ENCODE data around the gene GFM1.
"Not testable (repeated sequence)": the region's sequence is repeated elsewhere in the genome, so short reads cannot be mapped to it uniquely, and the experiment has no call there.

GFM1 gene

DNA sequence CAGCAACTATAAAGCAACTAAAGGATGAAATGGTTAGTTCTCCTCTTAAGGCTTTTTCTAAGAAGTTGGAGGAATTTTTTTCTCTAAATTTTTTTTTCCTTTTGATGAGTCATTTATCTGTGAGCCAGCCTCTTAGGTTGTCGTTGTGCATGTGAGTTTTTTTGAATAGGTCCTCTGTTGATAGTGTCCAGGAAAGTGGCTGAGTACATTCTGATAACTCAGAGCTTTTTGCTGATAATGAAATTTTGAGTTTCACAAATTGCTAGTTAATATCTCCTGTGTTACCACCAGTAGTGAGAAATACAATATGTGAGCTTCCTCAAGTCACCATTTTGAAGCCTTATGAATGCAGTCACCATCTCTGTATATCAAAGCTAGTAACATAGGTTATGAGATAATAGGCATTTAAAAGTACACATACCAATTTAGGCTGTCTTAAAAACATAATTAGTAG, 35.2 kb downstream of the GFM1 start:
- DNase-seq, result no peak

DNA sequence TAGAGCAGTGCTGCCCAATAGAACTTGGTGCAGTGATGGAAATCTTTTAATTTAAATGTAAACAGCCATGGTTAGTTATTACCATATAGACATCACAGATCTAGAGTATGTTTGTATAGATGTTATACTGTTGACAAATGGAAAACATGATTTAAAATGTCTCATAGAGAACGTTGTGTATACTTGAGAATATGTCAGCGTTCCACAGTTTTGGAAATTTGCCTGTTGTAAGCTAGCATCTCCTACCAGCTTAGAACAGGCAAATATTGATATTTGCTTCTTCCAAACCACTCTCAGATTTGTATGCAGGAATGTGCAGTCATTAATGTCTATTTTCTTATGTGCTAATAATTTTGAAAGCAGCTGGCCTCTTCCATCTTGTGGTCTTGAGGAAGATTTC, 36.5 kb downstream of the GFM1 start:
- no peak for DNase-seq

DNA sequence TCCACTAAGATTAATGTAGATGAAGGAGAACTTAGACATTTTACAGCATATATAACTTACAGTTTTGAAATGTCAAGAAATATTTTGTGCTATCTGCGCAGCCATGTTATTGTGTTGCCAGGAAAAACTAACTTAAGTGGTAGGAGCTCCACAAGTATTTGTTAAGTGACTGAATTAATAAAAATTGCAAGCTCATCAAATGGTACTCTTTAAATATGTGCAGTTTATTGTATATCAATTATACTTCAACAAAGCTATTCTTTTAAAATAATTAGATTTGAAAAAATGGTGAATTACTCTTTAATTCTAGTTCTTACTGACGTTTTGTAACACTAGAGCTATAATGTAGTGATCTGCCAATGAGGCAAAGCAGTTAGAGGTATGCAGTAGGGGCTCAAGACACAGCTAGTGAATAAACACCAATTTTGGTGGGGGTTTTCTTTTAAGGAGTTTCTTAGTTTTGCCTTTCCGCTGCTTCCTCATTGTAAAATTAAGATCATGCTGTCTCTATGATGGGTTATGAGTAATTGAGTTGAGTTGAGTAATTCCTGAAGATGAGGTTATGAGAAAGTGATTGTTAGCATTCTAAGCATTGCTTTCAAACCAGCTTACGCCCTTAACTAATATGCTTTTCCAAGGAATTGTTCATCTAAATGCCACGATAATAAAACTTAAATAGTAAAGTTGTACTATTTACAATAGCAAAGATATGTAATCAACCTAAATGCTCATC, 39.1 kb downstream of the GFM1 start:
- no peak for DNase-seq

DNA sequence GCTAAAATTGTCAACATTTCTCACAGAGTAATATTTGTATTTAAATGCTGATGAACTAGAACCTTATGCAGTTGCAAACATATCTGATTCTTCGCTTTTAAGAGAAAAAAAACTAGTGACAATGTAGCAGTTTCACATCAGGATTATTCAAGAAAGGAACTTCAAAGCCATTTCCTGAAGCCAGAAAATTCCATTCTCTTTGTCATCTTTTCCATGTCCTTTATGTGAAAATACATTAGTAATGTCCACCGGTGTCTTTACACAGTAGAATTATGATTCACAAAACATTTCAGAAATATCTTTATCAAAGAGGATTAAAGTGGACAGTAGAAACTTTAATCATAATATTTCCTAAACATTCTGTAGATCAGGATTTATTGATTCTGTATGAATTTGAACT, 40.8 kb downstream of the GFM1 start:
- no peak for DNase-seq

DNA sequence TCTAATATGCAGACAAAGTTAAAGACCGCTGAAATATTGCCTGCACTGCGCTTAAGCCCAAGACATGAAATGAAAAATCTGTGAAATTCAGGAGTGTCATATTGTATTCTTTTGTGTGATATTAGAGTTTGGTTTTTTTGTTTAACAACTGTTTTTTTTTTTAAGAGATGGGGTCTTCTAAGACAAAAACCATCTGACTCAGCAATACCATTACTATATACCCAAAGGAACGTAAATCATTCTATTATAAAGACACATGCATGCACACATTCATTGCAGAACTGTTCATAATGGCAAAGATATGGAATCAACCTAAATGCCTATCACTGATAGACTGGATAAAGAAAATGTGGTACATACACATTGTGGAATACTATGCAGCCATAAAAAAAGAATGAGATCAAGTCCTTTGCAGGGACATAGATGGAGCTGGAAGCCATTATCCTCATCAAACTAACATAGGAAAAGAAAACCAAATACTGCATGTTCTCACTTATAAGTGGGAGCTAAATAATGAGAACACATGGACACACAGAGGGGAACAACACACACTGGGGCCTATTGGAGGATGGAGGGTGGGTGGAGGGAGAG, 49.6 kb downstream of the GFM1 start:
- DNase-seq, result not testable (repeated sequence)

DNA sequence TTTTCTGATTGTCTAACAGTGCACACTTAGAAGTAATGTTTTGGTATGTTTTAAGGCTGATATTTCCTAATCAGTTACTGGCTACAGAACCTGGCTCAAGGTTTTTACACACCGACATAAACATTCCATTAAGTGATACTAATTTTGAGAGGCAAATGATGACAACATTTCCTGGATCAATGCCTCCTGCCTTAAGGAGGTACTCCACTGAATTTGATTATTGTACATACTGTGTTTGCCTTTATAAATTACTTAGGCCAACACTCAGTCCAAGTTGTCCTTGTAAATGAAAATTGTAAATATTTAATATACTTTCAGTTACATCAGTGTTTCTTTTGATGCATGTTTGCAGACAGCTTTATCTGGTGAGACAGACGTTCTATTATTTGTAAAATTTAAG, 52.3 kb downstream of the GFM1 start:
- DNase-seq, result no peak

DNA sequence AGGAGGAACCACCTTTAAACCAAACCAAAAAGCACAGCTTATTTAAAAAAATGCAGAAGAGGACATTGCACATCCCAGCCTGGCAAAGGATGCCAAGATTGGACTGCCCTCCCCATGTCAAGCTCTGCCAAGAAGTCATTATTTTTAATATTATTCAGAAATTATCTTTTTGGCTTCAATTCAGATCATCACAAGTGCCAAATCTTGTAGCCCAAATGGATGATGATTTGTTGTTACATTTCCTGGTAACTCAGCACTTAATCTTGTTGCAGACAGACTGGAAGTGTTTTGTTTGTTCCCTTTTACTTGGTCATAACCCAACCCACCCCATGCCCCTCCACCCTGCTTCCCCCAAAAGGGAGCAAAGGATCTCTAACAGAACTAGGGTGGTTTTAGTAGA, 56.2 kb downstream of the GFM1 start:
- DNase-seq, result no peak

DNA sequence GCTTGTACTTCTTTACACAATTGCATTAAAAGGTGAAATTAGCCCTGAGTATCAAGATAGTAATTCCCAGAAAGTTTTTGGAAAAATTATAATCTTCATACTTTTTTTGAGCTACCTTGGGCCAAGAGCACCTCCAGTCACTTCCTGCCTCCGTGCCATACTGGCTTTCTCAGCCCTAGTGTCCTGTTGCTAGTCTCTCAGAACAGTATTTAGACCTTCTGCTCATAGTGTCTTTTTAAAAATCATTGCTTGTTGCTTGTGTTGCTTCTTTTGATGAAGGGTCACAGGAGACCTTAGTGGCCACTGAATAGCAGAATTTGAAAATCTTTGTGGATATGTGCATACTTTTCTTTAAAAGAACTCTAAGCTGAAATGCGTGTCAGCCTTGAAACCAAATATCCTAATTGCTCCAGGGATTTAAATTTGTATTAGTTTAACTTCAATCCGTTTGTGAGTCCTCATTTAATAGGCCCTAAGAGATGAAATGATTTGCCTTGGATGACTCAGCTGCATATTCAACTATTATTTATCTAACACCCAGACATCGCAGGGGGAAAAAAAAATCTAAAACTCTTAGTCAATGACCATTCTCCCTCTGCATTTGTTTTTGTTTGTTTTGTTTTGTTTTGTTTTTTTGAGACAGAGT, 57.2 kb downstream of the GFM1 start:
- no peak for DNase-seq

DNA sequence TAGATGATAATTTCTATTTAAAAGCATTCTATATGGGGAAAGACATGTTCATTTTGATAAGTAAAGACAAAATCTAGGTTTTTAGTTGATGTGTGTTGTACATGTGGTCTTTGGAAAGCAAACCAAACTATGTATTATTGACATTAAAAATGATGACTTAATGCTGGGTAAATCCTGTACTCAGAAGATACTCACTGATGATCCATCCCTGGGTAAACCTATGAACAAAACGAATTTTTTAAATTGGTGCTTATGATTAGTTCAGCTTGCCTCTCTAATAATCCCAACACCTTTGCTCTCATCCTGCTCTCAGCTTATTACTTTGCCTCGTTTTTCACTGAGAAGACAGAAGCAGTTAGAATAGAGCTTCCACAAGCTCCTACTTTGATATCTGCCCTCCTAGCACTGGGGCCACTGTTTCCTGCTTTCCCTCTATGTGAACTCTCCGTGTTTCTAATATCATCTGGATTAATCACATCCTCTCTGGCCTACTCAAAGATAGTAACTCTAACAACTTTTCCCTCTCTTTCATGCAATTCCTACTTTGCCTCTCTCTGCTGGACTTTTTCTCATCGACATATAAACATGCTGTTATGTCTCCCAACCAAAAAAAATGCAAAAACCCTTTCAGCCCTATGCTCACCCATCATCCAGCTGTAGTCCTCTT, 58.6 kb downstream of the GFM1 start:
- no peak for DNase-seq

DNA sequence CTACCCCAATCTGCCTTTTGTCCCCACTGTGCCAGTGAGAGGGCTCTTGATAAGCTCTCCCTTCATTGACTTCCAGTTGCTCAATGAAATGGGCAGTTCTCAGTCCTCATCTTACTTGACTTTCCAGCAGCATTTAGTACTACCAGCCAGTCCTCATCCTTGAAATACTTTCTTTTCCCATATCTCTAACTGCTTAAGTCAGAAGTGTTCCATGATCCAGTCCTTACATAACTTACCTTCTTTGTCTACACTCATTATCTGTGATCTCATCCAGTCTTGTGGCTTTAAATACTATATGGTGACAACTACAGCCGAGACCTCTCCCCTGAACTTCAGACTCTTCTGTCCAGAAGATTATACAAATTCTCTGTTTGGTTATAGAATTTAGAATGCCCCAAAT, 59.2 kb downstream of the GFM1 start:
- no peak for DNase-seq

DNA sequence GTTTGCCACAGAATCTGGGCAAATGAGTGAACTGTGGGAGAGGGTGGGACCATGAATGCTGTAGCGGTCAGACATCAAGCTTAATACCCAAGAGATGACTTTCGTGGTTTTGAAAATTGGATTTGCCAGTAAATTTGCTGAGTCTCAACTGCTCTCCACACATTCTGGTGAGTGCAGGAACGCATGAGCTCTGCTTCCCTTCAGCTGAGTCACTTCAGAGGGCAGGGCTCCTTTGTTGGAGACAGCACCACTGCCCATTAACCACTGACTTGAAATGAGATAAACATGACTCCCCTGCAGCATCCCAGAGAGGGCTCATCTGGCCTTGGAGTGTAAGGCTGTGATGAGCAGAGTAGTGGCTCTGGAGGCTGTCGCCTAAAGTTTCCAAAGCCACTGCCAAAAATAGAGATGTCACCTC, 65.3 kb downstream of the GFM1 start:
- DNase-seq, result no peak

DNA sequence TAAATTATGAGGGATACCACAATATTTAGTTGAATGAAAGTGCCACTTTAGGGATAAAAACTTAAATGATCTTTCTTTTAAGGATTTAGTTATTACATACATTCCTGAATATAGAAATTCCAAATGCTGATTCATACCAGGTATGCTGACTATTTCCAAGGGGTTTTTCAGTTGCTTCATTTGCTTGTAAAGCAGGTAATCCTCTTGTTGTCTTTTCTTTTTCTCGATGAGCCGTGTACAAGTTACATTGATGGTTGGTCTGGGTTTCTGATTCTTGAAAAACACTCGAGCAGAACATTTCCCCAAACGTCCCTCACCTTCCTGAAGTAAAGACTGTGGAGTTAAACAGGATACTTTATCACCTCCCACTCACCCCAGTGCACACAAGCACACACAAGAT, 66.3 kb downstream of the GFM1 start:
- DNase-seq, result no peak

DNA sequence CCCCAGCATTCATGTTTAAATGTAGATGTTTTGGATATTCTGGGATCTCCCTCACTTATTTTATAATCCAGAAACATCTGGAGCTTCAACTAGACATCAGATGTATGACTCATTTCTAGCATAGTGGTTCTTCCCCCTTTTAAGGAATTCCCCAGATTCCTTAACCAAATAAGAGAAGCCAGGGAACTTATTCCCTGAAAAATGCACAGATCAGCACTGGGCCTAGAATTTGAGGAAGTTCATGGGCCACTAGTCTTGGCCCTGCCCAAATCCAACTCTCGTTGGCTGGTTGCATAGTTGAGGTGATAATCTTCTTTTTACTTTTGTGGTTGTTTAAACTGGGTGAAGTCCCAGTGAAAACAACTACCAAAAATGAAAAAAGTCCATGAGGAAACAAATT, 67.6 kb downstream of the GFM1 start:
- DNase-seq, result no peak

DNA sequence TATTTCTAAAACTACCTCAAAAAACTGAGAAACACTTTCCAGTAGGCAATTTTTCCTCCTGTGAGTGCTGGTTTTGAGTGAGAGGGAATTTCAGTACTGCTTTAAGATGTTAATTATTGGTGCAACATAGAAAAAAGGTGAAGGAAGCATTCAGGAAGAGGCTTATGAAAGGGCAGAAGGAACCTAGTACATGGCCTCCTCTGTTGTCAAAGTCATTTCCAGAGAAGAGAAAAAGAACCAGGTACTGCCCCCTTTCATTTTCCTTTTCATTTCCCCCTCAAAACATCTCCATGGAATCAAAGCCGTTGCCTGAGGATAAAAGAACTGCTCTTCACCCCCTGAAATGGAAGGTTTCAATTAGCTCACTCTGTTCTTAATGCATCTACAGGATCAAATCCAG, 68.1 kb downstream of the GFM1 start:
- DNase-seq, result no peak

DNA sequence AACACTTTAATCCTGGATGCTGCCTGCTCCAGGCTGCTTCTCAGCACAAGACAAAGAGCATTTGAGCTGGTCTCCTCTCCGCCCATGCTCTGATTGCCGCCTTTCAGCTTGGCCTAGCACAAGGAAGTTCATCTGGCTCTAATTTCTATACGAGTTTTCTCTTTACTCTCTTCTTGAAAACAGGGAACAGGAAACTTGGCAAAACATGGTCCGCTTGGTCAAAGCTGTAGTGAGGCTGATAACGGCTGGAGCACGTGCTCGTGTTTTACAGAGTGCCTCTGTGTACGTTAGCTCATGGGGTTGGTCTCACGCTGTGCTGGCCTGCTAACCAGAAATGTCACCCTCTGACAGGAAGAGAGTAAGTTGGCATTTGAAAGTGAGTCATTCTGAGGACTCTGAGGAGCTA, 68.8 kb downstream of the GFM1 start:
- DNase-seq, result no peak

DNA sequence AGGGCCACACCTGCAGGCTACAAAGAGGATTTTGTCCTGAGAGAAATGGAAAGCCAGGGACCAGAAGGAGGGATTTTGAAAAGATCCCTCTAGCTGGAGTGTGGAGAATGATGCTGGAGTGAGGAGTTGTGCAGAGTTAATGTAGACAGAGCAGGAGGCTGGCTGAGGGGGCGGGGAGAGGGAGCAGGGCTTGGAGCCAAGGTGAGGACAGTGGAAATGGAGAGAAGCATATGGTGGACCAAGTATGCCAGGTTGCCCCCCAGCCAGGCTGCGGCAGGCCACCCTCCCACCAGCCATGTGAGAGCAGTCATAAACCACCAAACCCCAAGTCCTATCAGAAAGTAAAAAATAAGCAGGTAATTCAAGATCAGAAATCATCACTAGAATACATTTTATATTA, 73.2 kb downstream of the GFM1 start:
- no peak for DNase-seq

DNA sequence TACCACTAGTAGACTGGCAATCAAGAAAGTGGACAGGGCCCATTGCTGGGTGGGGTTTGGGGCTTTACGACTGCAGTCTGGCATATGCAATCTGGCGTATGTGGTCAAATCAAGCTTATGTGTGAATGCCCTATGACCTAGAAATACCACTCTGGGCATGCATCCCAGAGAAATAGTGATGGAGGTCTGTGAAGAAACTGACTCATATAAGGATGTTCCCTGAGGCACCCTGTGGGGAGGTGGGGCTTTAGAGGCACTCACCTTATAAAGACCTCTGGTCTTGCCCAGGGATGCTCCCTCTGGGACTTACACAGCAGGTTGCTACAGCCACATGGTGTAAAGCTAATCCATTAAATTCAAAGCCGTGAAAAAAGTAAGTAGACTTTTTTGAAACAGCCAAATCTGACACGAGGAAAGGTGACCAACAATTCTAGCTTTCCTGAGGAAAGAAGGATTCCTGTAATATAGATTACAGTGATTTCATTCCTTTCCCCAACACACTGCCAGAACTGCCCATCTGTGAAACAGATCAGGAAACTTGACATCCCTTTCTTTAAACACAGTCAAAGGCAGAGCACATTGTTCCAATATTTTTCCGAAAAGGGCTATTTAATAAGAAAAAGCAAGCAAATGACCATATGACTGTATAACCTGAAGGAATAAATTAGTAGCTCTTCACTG, 74.3 kb downstream of the GFM1 start:
- no peak for DNase-seq

DNA sequence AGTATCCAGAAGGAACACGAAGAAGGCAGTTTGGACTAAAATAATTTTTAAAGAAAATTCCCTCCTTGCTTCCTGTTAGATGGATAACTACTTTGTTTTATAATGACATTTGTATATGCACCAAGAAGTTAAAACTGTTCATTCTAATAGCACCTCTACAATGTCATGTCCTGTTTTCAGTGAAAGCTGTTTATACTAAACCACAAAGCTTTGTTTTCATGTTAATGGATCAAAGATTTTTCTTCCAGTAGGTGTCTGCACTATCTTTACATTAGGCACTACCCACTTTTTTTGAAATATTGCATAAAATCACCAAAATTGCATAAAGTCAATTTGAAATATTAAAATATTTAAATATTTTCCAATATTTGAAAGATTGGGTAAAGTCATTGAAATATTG, 77.8 kb downstream of the GFM1 start:
- no peak for DNase-seq

DNA sequence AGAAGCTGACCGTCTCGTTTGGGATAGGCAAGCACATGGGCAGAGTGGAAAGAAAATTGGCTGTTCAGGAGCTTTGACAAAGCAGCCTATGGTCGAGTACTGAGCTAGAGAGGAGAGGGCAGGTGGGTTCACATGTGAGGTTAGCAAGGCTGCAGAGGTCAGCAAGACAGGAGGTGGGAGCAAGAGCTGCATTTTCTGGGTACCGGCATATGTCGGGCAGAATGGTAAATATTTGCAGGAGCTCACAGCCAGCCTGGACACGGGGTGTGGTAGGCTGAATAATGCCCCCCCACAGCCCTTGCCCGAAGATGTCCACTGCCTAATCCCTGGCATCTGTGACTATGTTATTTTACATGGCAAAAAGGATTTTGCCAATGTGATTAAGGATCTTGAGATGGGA, 79.7 kb downstream of the GFM1 start:
- no peak for DNase-seq

DNA sequence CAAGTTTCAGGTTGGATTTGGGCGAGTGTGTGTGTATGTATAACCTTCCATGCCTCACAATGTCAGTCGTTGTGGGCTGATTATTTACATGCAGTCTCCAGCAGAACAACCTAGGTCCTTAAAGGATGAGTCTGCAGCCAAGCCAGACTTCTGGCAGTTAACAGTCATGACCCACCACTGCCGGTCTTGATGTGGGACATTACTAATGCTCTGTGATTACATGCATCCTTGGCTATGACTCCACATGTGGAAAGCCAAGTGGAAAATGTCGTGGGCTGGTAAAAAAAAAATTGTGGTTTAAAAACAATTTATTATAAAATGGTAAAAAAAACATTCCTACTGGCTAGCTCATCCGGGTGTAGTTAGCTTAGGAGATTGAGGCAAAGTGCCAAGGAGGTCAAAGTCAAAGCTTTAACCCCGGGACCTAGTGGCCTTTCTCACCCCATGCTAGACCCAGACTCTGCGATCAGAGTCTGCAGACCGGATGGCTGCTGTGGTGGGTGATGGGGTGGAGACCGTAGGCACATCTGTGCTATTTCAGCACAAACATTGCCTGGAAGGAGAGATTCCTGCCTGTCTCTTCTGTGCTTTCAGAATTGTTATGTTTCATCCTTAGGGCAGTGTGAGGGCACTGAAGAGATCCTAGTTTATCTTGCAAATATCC, 81.2 kb downstream of the GFM1 start:
- peak; percentile 7 to 9 for DNase-seq

DNA sequence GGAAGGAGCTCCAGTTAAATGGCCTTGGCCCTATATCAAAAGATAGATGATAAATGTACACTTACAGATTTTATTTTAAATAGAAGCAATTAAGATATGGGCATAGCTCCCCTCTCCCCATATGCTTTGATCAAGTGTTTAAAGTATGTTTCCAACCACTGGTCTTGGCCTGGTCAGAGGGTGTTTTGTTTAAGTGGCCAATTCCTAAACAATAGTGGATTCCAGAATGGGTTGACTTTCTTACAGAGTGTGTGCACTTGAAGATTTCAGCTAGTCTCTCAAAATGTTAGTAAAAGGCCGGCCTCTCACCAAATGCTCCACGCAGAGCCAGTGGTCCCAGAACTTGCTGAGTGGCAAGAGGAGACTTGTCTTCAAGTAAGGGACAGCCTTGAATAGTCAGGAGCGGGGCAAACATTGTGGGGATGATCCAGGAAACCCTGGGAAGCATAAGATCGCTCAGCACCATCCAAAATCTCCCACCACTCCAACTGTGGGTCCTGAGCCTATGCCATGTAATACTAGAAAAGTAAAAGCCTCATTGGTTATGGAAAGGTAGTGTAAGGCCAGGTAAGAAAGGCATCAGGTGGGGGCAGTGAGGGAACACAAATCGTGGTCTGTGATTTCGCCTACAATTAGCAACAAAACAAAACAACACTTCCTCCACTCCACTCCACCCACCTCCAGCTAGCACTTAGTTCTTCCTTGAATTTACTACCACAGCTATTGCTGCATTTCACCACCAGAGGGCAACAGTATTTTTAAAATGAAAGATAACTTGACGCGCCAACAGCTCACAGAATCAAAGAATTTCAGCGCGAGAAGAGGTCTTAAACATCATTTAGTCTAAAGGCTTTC, 83.1 kb downstream of the GFM1 start:
- DNase-seq, result peak; percentile 49 to 55

DNA sequence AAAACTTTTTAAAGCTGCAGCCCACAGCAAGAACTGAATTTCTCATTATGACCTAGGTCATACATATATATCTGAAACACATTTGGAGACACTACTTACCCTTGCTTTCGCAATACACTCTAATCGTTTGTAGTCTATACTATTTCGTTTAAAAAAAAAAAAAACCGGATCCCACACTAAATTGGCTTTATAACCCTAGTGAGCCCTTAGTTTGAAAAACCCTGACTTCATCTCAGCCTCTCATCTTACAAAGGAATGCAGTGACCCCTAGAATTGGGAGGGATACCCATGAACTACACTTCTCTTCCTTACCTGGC, 83.7 kb downstream of the GFM1 start:
- DNase-seq, result no peak
